Transverse colon (tissue), 3 donors: ENCODE results near the gene FRY.

Source experiments
- POLR2A ChIP-seq: fragments of 450-650 bp; IDR thresholded peaks from one replicate; pipeline ENCODE4 v1.6.1; 2016; ENCODE audit warnings: antibody characterized with exemption, mild to moderate bottlenecking, moderate library complexity
- TF ChIP-seq, protein P1 (sequence below), 5 experiments: fragments of 200-600 bp in 3 of 5; fragments of 450-650 bp in 2 of 5; sonication (generic) in 3 of 5; IDR thresholded peaks; 1 replicate in 2 of 5; 2 replicates in 3 of 5; pipeline ENCODE4 v1.5.1; 2016 to 2017; ENCODE audit warnings: antibody characterized with exemption in 5 of 5, inconsistent platforms in 3 of 5, mild to moderate bottlenecking in 2 of 5, moderate library complexity in 1 of 5

DNA sequence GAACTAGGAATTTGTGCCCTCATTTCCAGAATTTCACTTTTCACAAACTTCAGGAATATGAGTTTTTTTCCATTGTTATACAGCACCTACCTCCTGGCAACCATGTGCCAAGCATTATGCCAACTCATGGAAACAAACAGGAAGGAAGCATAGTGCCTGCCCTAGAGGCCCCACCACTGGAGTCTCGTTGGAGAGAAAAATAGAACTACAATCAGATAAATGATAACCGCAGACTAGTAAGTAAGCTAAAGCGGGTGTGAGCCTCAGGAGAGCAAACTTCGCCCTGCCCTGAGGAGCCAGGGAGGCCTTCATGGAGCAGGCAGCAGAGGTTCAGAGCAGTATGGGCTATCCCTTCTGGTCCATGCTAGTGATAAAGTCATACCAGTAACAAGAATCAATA is 75.9 kb downstream of the FRY start:
- TF ChIP-seq, protein P1, sequence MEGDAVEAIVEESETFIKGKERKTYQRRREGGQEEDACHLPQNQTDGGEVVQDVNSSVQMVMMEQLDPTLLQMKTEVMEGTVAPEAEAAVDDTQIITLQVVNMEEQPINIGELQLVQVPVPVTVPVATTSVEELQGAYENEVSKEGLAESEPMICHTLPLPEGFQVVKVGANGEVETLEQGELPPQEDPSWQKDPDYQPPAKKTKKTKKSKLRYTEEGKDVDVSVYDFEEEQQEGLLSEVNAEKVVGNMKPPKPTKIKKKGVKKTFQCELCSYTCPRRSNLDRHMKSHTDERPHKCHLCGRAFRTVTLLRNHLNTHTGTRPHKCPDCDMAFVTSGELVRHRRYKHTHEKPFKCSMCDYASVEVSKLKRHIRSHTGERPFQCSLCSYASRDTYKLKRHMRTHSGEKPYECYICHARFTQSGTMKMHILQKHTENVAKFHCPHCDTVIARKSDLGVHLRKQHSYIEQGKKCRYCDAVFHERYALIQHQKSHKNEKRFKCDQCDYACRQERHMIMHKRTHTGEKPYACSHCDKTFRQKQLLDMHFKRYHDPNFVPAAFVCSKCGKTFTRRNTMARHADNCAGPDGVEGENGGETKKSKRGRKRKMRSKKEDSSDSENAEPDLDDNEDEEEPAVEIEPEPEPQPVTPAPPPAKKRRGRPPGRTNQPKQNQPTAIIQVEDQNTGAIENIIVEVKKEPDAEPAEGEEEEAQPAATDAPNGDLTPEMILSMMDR (IDR thresholded peaks at IDR 0.05): no peak
- no peak for TF ChIP-seq POLR2A
